B cell (primary cell): ENCODE results near the gene ERG.

Source experiments
- EZH2 ChIP-seq: IDR thresholded peaks from 2 replicates; pipeline ENCODE4 v1.6.1; 2012; ENCODE audit warnings: borderline replicate concordance, low read depth, mild to moderate bottlenecking, moderate library complexity, low read length; ENCODE audit not compliant: insufficient read depth, poor library complexity, severe bottlenecking
- TF ChIP-seq, protein P1 (sequence below): fragments of 200-600 bp; IDR thresholded peaks from one replicate; pipeline ENCODE4 v1.8.0; 2022; ENCODE audit warnings: antibody characterized with exemption, mild to moderate bottlenecking

DNA sequence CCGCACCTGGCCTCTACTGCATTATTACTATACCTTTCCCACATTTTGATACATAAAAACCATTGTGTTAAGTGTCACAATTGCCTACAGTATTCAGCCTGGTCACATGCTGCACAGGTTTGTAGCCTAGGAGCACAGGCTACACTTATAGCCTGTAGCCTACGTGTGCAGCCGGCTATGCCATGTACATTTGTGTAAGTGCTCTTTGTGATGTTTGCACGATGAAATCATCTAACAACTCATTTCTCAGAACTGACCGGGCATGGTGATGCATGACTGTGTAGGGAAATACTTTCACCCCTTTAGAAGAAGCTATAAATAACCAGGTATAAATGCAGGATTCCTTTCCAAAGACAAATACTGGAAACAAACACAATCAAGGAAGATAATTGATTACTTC, 12.1 kb downstream of the ERG start:
- TF ChIP-seq, protein P1, sequence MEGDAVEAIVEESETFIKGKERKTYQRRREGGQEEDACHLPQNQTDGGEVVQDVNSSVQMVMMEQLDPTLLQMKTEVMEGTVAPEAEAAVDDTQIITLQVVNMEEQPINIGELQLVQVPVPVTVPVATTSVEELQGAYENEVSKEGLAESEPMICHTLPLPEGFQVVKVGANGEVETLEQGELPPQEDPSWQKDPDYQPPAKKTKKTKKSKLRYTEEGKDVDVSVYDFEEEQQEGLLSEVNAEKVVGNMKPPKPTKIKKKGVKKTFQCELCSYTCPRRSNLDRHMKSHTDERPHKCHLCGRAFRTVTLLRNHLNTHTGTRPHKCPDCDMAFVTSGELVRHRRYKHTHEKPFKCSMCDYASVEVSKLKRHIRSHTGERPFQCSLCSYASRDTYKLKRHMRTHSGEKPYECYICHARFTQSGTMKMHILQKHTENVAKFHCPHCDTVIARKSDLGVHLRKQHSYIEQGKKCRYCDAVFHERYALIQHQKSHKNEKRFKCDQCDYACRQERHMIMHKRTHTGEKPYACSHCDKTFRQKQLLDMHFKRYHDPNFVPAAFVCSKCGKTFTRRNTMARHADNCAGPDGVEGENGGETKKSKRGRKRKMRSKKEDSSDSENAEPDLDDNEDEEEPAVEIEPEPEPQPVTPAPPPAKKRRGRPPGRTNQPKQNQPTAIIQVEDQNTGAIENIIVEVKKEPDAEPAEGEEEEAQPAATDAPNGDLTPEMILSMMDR = no peak
- no peak for TF ChIP-seq EZH2
